Smooth muscle cell (in vitro differentiated cells): ENCODE data around the gene PRKAB1. TPM values are rescaled to one million over a fixed set of nuclear protein-coding genes. Genes with fewer than 3 reads are reported as not detected.
A peak's percentile ranks its signal among the peaks of the same experiment; 100 is the strongest.

Source experiments
- DNase-seq: peaks from one replicate; lab custom pipeline; 2025; ENCODE audit not compliant: unreplicated experiment; lab: John Stamatoyannopoulos, UW
- H2AFZ ChIP-seq: fragments of 200-600 bp; sonication (generic); 2 replicates; pipeline ENCODE4 v1.6.0; 2016; ENCODE audit warnings: antibody characterized with exemption, low read depth, mild to moderate bottlenecking
- H3F3A ChIP-seq: fragments of 200-600 bp; sonication (generic); 2 replicates; pipeline ENCODE4 v1.6.0; 2017; ENCODE audit warnings: antibody characterized with exemption, low read depth
- H3K27ac ChIP-seq: fragments of 200-600 bp; sonication (generic); 2 replicates; pipeline ENCODE4 v1.5.1; 2016; ENCODE audit warnings: low read depth, mild to moderate bottlenecking
- H3K27me3 ChIP-seq: fragments of 200-600 bp; sonication (generic); 2 replicates; pipeline ENCODE4 v1.6.1; 2016; ENCODE audit warnings: low read depth, mild to moderate bottlenecking
- H3K36me3 ChIP-seq: fragments of 200-600 bp; sonication (generic); 2 replicates; pipeline ENCODE4 v1.5.1; 2016; ENCODE audit warnings: low read depth
- H3K4me1 ChIP-seq: fragments of 200-600 bp; sonication (generic); 2 replicates; pipeline ENCODE4 v1.5.1; 2016; ENCODE audit warnings: low read depth
- H3K4me2 ChIP-seq: fragments of 200-600 bp; sonication (generic); 2 replicates; pipeline ENCODE4 v1.6.0; 2016; ENCODE audit warnings: mild to moderate bottlenecking
- H3K4me3 ChIP-seq: fragments of 200-600 bp; sonication (generic); 2 replicates; pipeline ENCODE4 v1.5.1; 2016; ENCODE audit warnings: mild to moderate bottlenecking
- H3K79me2 ChIP-seq: fragments of 200-600 bp; sonication (generic); 2 replicates; pipeline ENCODE4 v1.6.0; 2016; ENCODE audit warnings: low read depth, mild to moderate bottlenecking
- H3K9ac ChIP-seq: fragments of 200-600 bp; sonication (generic); 2 replicates; pipeline ENCODE4 v1.6.0; 2016; ENCODE audit warnings: low read depth
- H3K9me3 ChIP-seq: fragments of 200-600 bp; sonication (generic); replicated peaks from 2 replicates; pipeline ENCODE4 v1.5.1; 2016; ENCODE audit warnings: low read depth
- H4K20me1 ChIP-seq: fragments of 200-600 bp; sonication (generic); 2 replicates; pipeline ENCODE4 v1.6.0; 2016; ENCODE audit warnings: low read depth
- WGBS: methylation state at CpG from one replicate; pipeline ENCODE4 v1.1.7; 2016; ENCODE audit warnings: low lambda C conversion rate; 5-methylcytosine and 5-hydroxymethylcytosine counted together
- polyA plus RNA-seq: library from polyadenylated mRNA; unstranded; fragments of >200 nt; fragmentation: Nextera tagmentation; extraction: Ambion mirVana; gene quantifications from 2 replicates; pipeline ENCODE4 v1.2.1, GENCODE V29; 2016
- total RNA-seq: library from RNA; depleted of rRNA; stranded (reverse); fragments of >200 nt; gene quantifications from 2 replicates; pipeline ENCODE4 v1.2.3, GENCODE V29; 2014
- TF ChIP-seq, protein P1 (sequence below): fragments of 200-600 bp; sonication (generic); IDR thresholded peaks from 2 replicates; pipeline ENCODE4 v1.5.1; 2017; ENCODE audit warnings: borderline replicate concordance, mild to moderate bottlenecking, antibody characterized with exemption; ENCODE audit not compliant: insufficient read depth, poor library complexity, severe bottlenecking

Gene PRKAB1
- total and polyA plus RNA-seq, 2 experiments from 2014 or later = 24.7 to 26.0 TPM

DNA sequence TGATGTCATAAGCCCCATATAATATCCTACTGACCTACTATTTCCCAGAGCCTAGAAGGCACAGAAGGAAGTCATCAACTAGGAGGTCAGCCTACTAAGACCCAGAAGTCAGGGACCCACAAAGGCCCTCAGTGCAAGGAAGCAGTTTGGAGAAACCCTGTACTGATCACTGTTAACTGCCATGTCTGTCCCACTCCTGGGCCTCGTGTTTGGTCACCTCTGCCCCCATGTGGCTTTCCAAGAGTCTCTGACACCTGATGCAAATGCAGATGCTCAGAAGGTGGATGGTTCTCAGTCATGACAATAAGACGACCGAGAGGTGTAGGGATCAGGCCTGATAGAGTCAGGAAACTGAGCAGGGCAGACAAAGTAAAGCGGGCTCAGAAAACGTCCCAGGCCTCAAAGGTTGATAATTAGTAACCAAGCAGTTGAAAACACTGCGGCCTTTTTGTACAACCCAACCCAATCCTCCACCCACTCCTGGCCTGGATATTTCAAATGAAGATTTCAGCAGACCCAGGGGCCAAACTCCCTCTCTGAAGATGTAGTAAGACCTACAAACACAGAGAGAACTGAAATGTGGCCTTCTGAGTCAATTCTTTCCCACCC lies 23.4 kb downstream of the PRKAB1 start:
- no peak overlapping the region for H3K27ac ChIP-seq

DNA sequence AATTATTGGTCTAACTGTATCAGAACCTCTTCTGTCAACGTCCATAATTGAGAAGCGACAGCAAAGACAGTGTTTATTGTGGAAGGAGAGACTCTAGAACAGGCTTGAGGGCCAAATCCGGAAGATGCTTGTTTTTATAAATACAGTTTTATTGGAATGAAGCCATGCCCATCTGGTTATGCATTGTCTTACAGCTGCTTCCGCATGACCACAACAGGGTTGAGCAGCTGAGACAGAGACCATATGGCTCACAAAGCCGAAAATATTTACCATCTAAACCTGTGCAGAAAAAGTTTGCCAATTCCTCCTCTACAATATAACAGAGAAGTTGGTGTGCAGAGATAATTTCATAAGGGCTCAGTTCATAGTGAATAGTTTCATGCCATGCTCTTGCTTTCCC lies 24.5 kb downstream of the PRKAB1 start:
- H3K4me3 ChIP-seq = no peak overlapping the region
- peak overlapping the region; percentile 74 for H3K27ac ChIP-seq

More for the DNA sequence above, 23.4 kb downstream of the PRKAB1 start:
- Histone ChIP-seq H3K4me1 (no peaks in the 10 kb centered on the region), H3K36me3 (no peaks in the 10 kb centered on the region), H3F3A (peaks cover 8% of the 10 kb centered on the region), H3K9me3 (no peaks in the 10 kb centered on the region), H4K20me1 (no peaks in the 10 kb centered on the region), H3K79me2 (no peaks in the 10 kb centered on the region), H3K4me3 (no peak overlapping the region), H3K4me2 (no peak overlapping the region), H2AFZ (no peak overlapping the region), H3K9ac (no peak overlapping the region), H3K27me3 (no peaks in the 10 kb centered on the region)
- TF ChIP-seq, protein P1, sequence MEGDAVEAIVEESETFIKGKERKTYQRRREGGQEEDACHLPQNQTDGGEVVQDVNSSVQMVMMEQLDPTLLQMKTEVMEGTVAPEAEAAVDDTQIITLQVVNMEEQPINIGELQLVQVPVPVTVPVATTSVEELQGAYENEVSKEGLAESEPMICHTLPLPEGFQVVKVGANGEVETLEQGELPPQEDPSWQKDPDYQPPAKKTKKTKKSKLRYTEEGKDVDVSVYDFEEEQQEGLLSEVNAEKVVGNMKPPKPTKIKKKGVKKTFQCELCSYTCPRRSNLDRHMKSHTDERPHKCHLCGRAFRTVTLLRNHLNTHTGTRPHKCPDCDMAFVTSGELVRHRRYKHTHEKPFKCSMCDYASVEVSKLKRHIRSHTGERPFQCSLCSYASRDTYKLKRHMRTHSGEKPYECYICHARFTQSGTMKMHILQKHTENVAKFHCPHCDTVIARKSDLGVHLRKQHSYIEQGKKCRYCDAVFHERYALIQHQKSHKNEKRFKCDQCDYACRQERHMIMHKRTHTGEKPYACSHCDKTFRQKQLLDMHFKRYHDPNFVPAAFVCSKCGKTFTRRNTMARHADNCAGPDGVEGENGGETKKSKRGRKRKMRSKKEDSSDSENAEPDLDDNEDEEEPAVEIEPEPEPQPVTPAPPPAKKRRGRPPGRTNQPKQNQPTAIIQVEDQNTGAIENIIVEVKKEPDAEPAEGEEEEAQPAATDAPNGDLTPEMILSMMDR = no peak
- whole genome bisulfite sequencing = 87% methylated on average over 6 of the region's 6 CpGs
- DNase-seq = no peak

DNA sequence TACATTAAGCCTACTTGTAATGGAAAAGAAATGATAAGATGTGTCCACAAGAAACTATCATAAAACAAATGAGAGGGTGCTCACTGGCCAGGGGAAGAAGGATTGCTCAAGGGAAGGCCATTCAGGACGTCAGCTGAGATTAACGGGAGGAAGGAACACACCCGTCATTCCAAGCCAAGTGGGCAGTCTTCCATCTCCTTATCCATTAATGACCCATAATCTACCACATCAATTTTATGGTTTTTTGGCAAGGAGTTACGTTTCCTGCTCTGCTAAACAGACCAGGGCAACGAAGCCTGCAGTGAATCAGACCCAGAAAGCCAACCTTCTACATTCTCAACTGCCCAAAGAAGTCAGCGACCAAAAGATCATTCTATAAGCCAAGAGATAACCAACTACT lies 25.1 kb downstream of the PRKAB1 start:
- peak overlapping the region; percentile 48 for H3K4me2 ChIP-seq
- no peak overlapping the region for H3K4me3 ChIP-seq
- H3K9me3 ChIP-seq = no peaks in the 10 kb centered on the region
- no peaks in the 10 kb centered on the region for H3K36me3 ChIP-seq
- no peak overlapping the region for H3K9ac ChIP-seq
- peak overlapping the region; percentile 74 for H3K27ac ChIP-seq
- no peak for DNase-seq
- no peaks in the 10 kb centered on the region for H3K4me1 ChIP-seq
- no peaks in the 10 kb centered on the region for H3K27me3 ChIP-seq
- peaks cover 8% of the 10 kb centered on the region for H3F3A ChIP-seq
- no peak overlapping the region for H2AFZ ChIP-seq
- TF ChIP-seq, protein P1 = no peak
- H3K79me2 ChIP-seq = no peaks in the 10 kb centered on the region
- WGBS = 28% methylated on average over 6 of the region's 6 CpGs
- H4K20me1 ChIP-seq = no peaks in the 10 kb centered on the region

More for the DNA sequence above, 24.5 kb downstream of the PRKAB1 start:
- DNase-seq = no peak
- no peak overlapping the region for H2AFZ ChIP-seq
- no peaks in the 10 kb centered on the region for H3K27me3 ChIP-seq
- no peaks in the 10 kb centered on the region for H3K9me3 ChIP-seq
- H3K4me1 ChIP-seq = no peaks in the 10 kb centered on the region
- peak overlapping the region; percentile 31 for H3K4me2 ChIP-seq
- no peaks in the 10 kb centered on the region for H4K20me1 ChIP-seq
- no peaks in the 10 kb centered on the region for H3K79me2 ChIP-seq
- no peaks in the 10 kb centered on the region for H3K36me3 ChIP-seq
- H3K9ac ChIP-seq = no peak overlapping the region
- TF ChIP-seq, protein P1 = no peak
- WGBS = 84% methylated on average over 5 of the region's 5 CpGs
- H3F3A ChIP-seq = peaks cover 8% of the 10 kb centered on the region

DNA sequence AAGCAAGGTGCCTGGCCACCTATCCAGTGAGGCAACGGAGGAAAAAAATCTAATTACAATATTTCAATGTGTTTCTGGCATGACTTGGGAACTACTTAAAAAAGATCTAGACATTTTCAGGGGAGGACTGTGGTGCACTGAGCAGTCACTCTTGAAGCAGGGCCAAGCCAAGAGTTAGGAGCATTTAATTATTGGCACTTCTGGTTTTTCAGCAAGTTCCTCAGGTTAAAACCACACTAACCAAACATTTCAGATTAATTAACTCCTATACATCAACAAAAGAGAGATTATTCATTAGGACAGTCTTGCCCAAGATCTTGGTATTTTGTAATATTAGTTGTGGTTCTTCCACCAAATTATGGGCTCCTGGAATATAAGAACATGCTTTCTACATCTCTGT lies 25.6 kb downstream of the PRKAB1 start:
- Histone ChIP-seq H3K36me3 (no peaks in the 10 kb centered on the region), H3F3A (peaks cover 8% of the 10 kb centered on the region), H3K9me3 (no peaks in the 10 kb centered on the region), H3K4me3 (no peak overlapping the region), H3K9ac (no peak overlapping the region), H2AFZ (no peak overlapping the region), H3K4me2 (peak overlapping the region; percentile 48), H3K4me1 (no peaks in the 10 kb centered on the region), H3K27me3 (no peaks in the 10 kb centered on the region), H3K79me2 (no peaks in the 10 kb centered on the region), H3K27ac (peak overlapping the region; percentile 74), H4K20me1 (no peaks in the 10 kb centered on the region)
- TF ChIP-seq, protein P1 = no peak
- DNase-seq = no peak
- 83% methylated on average over 1 of the region's 1 CpG for WGBS
